Measurements from ENCODE around the gene TMEM91.

TMEM91 gene

DNA sequence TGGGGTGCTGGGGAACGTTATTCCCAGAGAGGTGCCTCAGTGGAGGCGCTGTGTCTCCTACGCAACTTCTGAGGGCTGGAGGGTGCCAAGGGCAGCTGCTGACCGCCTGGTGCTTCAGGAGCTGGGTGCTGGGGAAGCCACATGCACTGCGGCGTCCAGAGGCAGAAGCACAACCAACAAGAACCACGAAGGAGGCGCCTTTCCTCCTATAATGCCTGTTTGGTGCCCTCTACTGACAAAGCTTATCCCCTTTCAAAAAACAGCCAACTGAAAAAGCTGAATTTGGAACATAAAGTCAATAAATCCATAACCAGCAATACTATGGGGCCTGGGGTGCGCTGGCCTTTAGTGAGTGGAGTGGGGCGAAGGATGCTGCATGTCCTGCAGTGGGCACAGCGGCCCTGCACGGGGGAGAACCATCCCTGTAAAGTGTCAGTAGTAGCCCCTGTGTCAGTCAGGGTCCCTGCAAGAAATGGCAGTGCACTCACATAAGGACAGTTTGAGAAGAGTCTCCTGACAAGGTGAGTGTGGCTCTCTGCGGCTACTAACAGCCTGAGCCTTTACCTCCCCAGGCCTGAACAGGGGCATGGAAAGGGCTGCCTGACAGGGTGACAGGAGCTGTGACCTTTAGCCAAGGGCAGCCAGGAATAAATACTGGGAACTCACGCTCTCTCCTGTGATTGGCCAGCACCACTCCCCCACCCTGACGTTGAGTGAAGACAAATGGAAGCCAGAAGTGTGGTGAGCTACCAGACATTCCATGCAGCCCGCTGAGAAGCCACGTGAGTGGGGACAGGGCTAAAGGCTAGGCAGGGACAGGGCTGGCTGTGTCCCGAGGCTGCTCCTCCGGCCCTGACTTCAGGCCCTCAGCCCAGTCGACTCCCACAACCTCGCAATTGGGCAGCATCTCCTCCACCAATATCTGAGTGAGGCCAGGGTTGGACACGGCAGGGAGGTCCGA lies 55.4 kb downstream of the TMEM91 start:
- DNase-seq (ENCODE audit: low spot score), result no peak

DNA sequence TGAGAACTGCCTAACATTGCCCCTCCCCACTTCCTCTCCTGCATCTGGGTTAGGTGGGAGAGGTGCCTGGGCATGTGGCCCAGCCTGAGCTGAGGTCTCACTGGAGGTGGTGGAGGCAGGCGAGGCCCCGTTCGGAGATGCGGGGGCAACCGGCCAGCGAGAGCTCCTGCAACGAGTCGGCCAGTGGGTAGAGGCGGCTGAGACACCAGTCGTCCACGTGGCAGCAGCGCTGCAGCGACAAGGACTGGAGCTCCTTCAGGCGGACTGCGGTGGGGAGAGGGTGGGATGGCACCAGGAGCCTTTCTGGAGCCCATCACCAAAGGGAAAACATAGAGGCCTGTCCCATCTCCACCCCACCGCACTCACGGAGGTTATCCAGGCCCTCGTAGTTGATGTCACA lies 56.8 kb downstream of the TMEM91 start:
- DNase-seq (ENCODE audit: low spot score), result no peak

All from ecto neural progenitor cell (in vitro differentiated cells).